H1 (cell line): ENCODE data around the gene KSR2.

Experiments
- BACH1 ChIP-seq: IDR thresholded peaks from 2 replicates; pipeline ENCODE4 v1.6.1; 2012; ENCODE audit warnings: low read length, improper control_type of control experiment
- CEBPB ChIP-seq: IDR thresholded peaks from 2 replicates; pipeline ENCODE4 v1.6.1; 2012; ENCODE audit warnings: low read depth, low read length
- EP300 ChIP-seq, 2 experiments: IDR thresholded peaks; 1 replicate in 1 of 2; 2 replicates in 1 of 2; pipeline ENCODE4 v1.6.1; 2011 to 2012; ENCODE audit warnings: low read depth in 2 of 2, low read length in 2 of 2, mild to moderate bottlenecking in 2 of 2, borderline replicate concordance in 1 of 2, inconsistent platforms in 1 of 2, moderate library complexity in 1 of 2
- EZH2 ChIP-seq: fragments of 200-600 bp; sonication (generic); IDR thresholded peaks from 2 replicates; pipeline ENCODE4 v1.7.1; 2012; ENCODE audit warnings: low read depth, mild to moderate bottlenecking, moderate library complexity, low read length, inconsistent platforms; ENCODE audit not compliant: severe bottlenecking
- HDAC2 ChIP-seq, 2 experiments: fragments of 300-600 bp in 1 of 2; sonication (generic) in 1 of 2; IDR thresholded peaks; 2 replicates each; pipeline ENCODE4 v1.6.1; 2011 to 2012; ENCODE audit warnings: low read depth in 2 of 2, low read length in 2 of 2, mild to moderate bottlenecking in 2 of 2, moderate library complexity in 2 of 2, borderline replicate concordance in 1 of 2, inconsistent platforms in 1 of 2
- POLR2A ChIP-seq, 2 experiments: IDR thresholded peaks; 1 replicate in 1 of 2; 2 replicates in 1 of 2; pipeline ENCODE4 v1.6.1; 2011; ENCODE audit warnings: low read depth in 2 of 2, low read length in 2 of 2, mild to moderate bottlenecking in 2 of 2; ENCODE audit errors: control extremely low read depth in 1 of 2
- POLR2AphosphoS5 ChIP-seq: IDR thresholded peaks from 2 replicates; pipeline ENCODE4 v1.6.1; 2011; ENCODE audit warnings: low read depth, low read length
- SIN3A ChIP-seq, 2 experiments: IDR thresholded peaks in 1 of 2; conservative IDR thresholded peaks in 1 of 2; 2 replicates each; pipeline ENCODE4 v1.6.1; 2011 to 2012; ENCODE audit warnings: low read length in 2 of 2, improper control_type of control experiment in 1 of 2, low read depth in 1 of 2, mild to moderate bottlenecking in 1 of 2
- SIX5 ChIP-seq: IDR thresholded peaks from 2 replicates; pipeline ENCODE4 v1.6.1; 2011; ENCODE audit warnings: mild to moderate bottlenecking, low read depth, low read length
- ZNF274 ChIP-seq: IDR thresholded peaks from 2 replicates; pipeline ENCODE4 v1.7.0; 2012; ENCODE audit warnings: low read length, borderline replicate concordance; ENCODE audit errors: extremely low read depth
- TF ChIP-seq, protein P1 (sequence below), 3 experiments: IDR thresholded peaks; 1 replicate in 2 of 3; 2 replicates in 1 of 3; pipeline versions ENCODE4 v1.5.1 to v1.6.1; 2011; ENCODE audit warnings: low read length in 3 of 3, mild to moderate bottlenecking in 3 of 3, inconsistent platforms in 2 of 3, low read depth in 1 of 3, moderate library complexity in 1 of 3; ENCODE audit not compliant: insufficient read depth in 1 of 3; ENCODE audit errors: control extremely low read depth in 1 of 3
- TF ChIP-seq, protein P2 (sequence below): IDR thresholded peaks from 2 replicates; pipeline ENCODE4 v1.6.1; 2011; ENCODE audit warnings: low read depth, mild to moderate bottlenecking, low read length; ENCODE audit not compliant: insufficient read depth

DNA sequence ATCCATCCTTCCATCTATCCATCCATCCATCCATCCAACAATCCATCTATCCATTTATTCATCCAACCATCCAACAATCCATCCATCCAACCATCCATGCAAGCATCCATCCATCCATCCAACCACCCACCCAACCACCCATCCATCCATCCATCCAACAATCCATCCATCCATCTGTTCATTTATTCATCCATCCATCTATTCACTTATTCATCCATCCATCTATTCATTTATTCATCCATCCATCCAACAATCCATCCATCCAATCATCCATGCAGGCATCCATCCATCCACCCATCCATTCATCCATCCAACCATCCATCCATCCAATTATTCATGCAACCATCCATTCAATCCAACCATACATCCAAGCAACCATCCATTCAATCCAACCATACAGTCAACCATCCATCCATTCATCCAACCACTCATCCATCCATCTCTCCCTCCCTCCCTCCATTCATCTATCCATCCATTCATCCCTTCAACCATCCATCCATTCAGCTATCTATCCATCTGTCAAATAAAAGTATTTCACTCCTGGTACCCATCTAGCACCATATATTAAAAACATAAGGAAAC is 86.1 kb downstream of the KSR2 start:
- TF ChIP-seq EZH2 (no peak), EP300 (IDR thresholded peaks at IDR 0.05; ENCODE audit: borderline replicate concordance in 1 of 2, low read depth in 2 of 2, low read length in 2 of 2) (no peak), SIN3A (conservative IDR thresholded peaks at IDR 0.05 in 1 of 2, IDR thresholded peaks at IDR 0.05 in 1 of 2; ENCODE audit: low read depth in 1 of 2, low read length in 2 of 2) (no peak), BACH1 (no peak), POLR2AphosphoS5 (no peak), ZNF274 (no peak), HDAC2 (IDR thresholded peaks at IDR 0.05; ENCODE audit: borderline replicate concordance in 1 of 2, low read depth in 2 of 2, low read length in 2 of 2) (no peak), SIX5 (no peak), POLR2A (IDR thresholded peaks at IDR 0.05; ENCODE audit: control extremely low read depth in 1 of 2, low read depth in 2 of 2, low read length in 2 of 2) (no peak), CEBPB (no peak)
- TF ChIP-seq, protein P1, sequence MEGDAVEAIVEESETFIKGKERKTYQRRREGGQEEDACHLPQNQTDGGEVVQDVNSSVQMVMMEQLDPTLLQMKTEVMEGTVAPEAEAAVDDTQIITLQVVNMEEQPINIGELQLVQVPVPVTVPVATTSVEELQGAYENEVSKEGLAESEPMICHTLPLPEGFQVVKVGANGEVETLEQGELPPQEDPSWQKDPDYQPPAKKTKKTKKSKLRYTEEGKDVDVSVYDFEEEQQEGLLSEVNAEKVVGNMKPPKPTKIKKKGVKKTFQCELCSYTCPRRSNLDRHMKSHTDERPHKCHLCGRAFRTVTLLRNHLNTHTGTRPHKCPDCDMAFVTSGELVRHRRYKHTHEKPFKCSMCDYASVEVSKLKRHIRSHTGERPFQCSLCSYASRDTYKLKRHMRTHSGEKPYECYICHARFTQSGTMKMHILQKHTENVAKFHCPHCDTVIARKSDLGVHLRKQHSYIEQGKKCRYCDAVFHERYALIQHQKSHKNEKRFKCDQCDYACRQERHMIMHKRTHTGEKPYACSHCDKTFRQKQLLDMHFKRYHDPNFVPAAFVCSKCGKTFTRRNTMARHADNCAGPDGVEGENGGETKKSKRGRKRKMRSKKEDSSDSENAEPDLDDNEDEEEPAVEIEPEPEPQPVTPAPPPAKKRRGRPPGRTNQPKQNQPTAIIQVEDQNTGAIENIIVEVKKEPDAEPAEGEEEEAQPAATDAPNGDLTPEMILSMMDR (IDR thresholded peaks at IDR 0.05; ENCODE audit: control extremely low read depth in 1 of 3, insufficient read depth in 1 of 3, low read depth in 1 of 3, low read length in 3 of 3) = no peak
- TF ChIP-seq, protein P2, sequence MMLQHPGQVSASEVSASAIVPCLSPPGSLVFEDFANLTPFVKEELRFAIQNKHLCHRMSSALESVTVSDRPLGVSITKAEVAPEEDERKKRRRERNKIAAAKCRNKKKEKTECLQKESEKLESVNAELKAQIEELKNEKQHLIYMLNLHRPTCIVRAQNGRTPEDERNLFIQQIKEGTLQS = no peak
